Esophagus (tissue), 2 donors: ENCODE measurements around the gene RPS26. TPM values are rescaled to one million over a fixed set of nuclear protein-coding genes. Genes with fewer than 3 reads are reported as not detected.
"Not testable (repeated sequence)": the region's sequence is repeated elsewhere in the genome, so short reads cannot be mapped to it uniquely, and the experiment has no call there.

Experiments
- H3K27ac ChIP-seq, 2 donors: one replicate each; pipeline ENCODE4 v1.5.1; 2013; ENCODE audit warnings: low read depth in 2 of 2, mild to moderate bottlenecking in 2 of 2, inconsistent platforms in 1 of 2, low read length in 1 of 2, moderate library complexity in 1 of 2
- H3K27me3 ChIP-seq, 2 donors: one replicate each; pipeline ENCODE4 v1.6.1; 2013; ENCODE audit warnings: low read length in 2 of 2, control low read depth in 1 of 2, mild to moderate bottlenecking in 1 of 2; ENCODE audit not compliant: insufficient read depth in 2 of 2, control insufficient read depth in 1 of 2
- H3K36me3 ChIP-seq, 2 donors: one replicate each; pipeline ENCODE4 v1.6.1; 2013; ENCODE audit warnings: low read length in 1 of 2; ENCODE audit not compliant: control insufficient read depth in 2 of 2, insufficient read depth in 2 of 2
- H3K4me1 ChIP-seq, 2 donors: one replicate each; pipeline ENCODE4 v1.6.1; 2013; ENCODE audit warnings: low read length in 1 of 2; ENCODE audit not compliant: control insufficient read depth in 2 of 2, insufficient read depth in 2 of 2
- H3K4me3 ChIP-seq, 2 donors: one replicate each; pipeline ENCODE4 v1.5.1; 2013; ENCODE audit warnings: low read length in 2 of 2, mild to moderate bottlenecking in 2 of 2, low read depth in 1 of 2, moderate library complexity in 1 of 2
- H3K9me3 ChIP-seq, 2 donors: one replicate each; pipeline ENCODE4 v1.6.1; 2013; ENCODE audit warnings: mild to moderate bottlenecking in 2 of 2, low read depth in 1 of 2, low read length in 1 of 2, moderate library complexity in 1 of 2; ENCODE audit not compliant: control insufficient read depth in 2 of 2, insufficient read depth in 1 of 2
- WGBS, 2 donors: extraction: QIAGEN DNeasy Blood & Tissue Kit; methylation state at CpG; one replicate each; pipeline ENCODE4 v1.1.7; 2013; 5-methylcytosine and 5-hydroxymethylcytosine counted together
- polyA plus RNA-seq, 2 donors: library from polyadenylated mRNA; stranded (reverse); fragments of 200-250 nt; gene quantifications; one replicate each; pipeline ENCODE4 v1.2.3, GENCODE V29; 2013
- donor health status: healthy with polysubstance abuse.
- donor health status: Bipolar disorder and iron deficiency.

Gene RPS26
- 100 to 1,000 TPM; 899 to 941 TPM for polyA plus RNA-seq

DNA sequence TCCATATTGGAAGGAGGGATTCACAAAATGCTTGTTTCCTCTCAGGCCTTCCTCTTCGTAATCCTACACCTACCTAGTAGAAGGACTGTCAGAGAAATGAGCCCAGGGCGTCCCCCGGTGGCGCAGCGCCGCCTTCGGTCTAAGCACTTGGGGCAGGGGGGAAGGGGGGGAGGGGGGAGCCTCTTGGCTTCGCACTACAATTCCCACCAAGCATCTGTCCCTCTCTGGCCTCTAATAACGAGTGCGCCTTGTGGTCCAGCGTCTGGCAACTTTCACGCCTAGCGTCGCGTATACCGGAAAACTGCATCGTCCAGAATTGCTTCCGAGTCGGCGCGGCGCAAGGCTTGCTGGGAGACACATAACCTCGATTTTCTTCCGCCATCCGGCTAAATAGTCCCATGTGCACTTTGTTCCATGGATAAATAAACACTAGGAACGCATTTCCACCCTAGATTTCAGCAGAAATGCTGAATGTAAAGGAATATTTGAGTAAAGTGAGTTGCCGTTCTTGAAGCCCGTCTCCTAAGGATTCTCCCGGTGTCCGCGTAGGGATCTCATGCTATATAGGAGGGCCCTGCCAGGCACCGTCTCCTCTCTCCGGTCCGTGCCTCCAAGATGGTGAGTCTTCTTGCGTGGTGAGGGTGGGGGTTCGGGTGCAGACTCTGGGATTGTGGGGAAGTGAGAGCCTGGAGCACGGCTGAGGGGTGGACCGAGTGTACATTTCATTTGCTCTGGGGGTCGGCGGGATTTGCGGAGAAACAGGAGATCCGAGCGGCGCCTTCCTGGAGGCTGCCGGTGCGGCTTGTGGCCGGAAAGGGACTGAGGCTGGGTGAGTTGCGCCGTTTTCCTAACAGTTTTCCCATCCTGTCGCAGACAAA is at the start of gene RPS26:
Gene RPS26 (plus strand): TSS at position 367 of the 878 bp plus-strand sequence. CDS start 249 bp downstream, at position 616.
- Histone ChIP-seq H3K9me3 (no peaks in the 10 kb centered on the region), H3K4me3 (peak within 1 kb of the TSS; percentile 93 to 97), H3K27me3 (no peaks in the 10 kb centered on the region), H3K27ac (peak within 1 kb of the TSS; percentile 79 to 94), H3K4me1 (peaks cover 0 to 2% of the 10 kb centered on the region in 2 donors), H3K36me3 (peaks cover 5 to 6% of the 10 kb centered on the region in 2 donors)
- 0% methylated on average over 49 to 50 of the region's 50 CpGs for WGBS, 2 donors

DNA sequence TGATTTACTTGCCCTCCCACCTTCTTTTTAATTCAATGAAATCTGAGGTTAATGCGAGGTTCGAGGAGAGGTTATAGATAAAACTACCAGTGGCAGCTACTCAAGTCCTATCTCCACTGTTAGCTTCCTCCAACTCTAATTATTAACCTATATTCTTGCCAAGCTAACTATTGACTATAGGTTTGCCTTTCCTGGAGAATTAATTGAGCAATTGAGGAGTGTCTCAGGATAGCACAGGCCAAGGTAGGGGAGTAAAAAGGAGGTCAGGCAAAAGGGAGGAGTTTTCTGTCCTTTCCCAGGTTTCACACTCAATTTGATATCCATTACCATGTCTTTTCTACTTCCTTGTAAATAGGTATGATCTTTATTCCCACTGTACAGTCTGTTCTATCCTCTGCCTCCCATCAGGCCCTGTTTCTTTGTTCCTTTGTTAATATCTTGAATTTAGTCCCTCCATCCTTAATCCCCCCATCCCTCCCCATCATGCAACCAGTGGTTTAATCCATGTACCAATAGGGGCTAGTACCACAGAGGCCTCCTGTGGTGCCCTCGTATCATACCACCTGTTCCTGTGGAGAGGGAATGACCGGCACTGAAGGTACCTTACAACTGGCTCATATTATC is 48.4 kb upstream of the RPS26 start:
- Histone ChIP-seq H3K9me3 (no peaks in the 10 kb centered on the region), H3K27ac (peak overlapping the region in 1 of 2 donors; percentile 11), H3K4me1 (peaks cover under 1 to 7% of the 10 kb centered on the region in 2 donors), H3K36me3 (peaks cover 23 to 39% of the 10 kb centered on the region in 2 donors), H3K27me3 (no peaks in the 10 kb centered on the region), H3K4me3 (no peak overlapping the region)
- WGBS, 2 donors: 80 to 89% methylated on average over 4 of the region's 4 CpGs

DNA sequence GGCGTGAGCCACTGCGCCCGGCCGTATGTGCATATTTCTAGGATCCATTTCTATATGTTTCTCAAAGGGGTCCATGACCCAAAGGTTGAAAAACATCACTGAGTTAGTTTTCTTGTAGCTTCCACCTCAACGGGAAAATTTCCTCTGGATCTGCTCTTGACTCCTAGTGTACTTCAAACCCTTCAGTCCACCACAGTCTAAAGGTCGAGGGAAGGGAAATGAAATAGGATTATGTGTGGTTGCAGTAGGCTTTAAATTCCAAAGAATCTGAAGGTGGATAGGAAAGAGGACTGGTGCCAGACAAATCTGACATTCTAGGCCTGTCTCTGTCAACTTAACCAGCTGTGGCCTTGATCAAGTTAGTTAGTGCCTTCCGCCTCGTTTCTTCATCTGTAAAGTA is 46.4 kb upstream of the RPS26 start:
- no peaks in the 10 kb centered on the region for H3K27me3 ChIP-seq
- H3K4me3 ChIP-seq: no peak overlapping the region
- H3K4me1 ChIP-seq: peaks cover 2 to 8% of the 10 kb centered on the region in 2 donors
- no peaks in the 10 kb centered on the region for H3K9me3 ChIP-seq
- WGBS, 2 donors: 76 to 78% methylated on average over 8 of the region's 8 CpGs
- H3K27ac ChIP-seq: no peak overlapping the region
- H3K36me3 ChIP-seq: peaks cover 19 to 31% of the 10 kb centered on the region in 2 donors

DNA sequence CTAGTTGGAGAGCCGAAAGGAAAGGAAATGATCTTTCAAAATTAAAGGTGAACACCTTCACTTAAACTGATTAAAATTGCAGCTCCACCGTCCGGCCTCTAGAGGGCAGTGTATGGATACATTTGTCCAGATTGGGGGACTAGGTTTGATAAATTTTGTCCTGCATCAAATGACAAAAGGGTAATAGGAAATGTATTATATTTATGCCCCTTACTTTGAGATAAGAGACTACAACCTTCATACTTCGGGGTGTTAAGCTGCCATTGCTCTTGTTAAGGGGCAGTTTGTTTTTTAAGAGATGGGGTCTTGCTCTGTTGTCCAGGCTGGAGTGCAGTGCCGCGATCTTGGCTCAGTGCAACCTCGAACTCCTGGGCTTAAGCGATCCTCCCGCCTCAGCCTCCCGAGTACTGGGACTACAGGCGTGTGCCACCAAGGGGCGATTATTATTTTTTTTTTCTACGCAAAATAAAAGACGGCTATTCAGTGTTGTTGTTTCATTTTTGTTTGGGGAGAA is 45.5 kb upstream of the RPS26 start:
- Histone ChIP-seq H3K27ac (peak overlapping the region; percentile 68 to 92), H3K9me3 (no peaks in the 10 kb centered on the region), H3K36me3 (peaks cover 13 to 23% of the 10 kb centered on the region in 2 donors), H3K4me3 (peak overlapping the region in 1 of 2 donors; percentile 70), H3K4me1 (peaks cover 2 to 8% of the 10 kb centered on the region in 2 donors), H3K27me3 (no peaks in the 10 kb centered on the region)
- WGBS, 2 donors: 23 to 25% methylated on average over 14 of the region's 14 CpGs

DNA sequence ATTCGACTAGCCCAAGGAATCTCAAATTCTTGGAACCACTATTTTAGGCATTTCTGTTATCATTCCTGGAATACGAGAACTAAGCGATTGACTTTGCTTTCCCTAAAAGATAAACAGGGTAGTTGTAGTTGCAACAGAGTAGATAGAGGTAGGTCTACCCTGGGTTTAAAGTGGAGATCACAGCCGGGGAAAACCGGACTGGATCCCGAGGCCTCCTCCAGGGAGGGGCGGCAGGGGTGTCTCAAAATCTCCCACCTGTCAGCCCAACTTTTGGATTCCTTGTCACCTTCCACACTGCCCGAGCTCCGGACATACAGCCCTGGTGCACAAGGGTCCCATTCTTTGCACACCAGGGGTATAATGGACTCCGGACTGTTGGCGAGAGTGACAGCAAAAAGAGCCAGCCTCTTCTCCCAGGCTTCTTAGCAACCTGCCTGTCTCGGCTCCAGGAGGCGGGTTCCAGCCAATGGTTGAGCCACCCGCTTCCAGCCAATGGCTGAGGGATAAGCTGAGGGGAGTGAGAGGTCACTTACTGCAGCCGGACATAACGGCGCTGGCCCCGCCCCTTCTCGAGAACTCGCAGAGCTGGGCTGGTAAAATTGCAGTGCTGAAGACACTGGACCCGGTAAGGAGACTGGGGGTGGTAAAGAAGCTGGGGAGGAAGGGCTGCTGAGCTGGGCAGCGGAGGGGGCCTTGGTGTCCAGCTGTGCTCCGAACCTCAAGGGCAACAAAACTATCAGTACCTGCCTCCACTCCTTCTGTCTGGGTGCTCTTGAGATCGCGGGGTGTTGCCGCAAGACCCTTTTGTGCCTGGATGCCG is 44.8 kb upstream of the RPS26 start, which contains the start of gene SUOX:
Gene SUOX (plus strand): TSS at position 562 of the 820 bp plus-strand sequence. CDS start 4,946 bp downstream, outside the sequence.
- H3K27me3 ChIP-seq: no peaks in the 10 kb centered on the region
- WGBS, 2 donors: 4% methylated on average over 27 of the region's 27 CpGs
- peak within 1 kb of the TSS; percentile 68 to 92 for H3K27ac ChIP-seq
- H3K4me3 ChIP-seq: peak within 1 kb of the TSS; percentile 65 to 70
- H3K4me1 ChIP-seq: peaks cover 2 to 8% of the 10 kb centered on the region in 2 donors
- H3K9me3 ChIP-seq: no peaks in the 10 kb centered on the region
- H3K36me3 ChIP-seq: peaks cover 13 to 19% of the 10 kb centered on the region in 2 donors

DNA sequence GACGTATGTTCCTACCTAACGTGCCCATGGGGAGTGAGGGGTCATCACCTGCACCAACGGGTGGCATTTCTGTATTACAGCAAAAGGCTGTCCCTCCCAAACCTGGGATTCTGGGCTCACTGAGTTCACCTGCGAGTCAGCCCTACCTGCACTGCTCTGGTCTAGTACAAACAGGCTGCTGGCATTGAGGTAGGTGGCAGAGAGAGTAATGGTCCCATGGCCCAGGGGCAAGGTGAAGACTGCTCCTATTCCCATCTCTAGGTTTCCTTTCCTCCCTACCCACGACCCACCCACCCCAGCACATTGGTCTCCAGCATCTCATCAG is 44.2 kb upstream of the RPS26 start:
- 4 to 6% methylated on average over 5 of the region's 5 CpGs for WGBS, 2 donors
- H3K27ac ChIP-seq: peak overlapping the region; percentile 61 to 92
- H3K4me3 ChIP-seq: peak overlapping the region; percentile 65 to 70
- H3K36me3 ChIP-seq: peaks cover 12 to 17% of the 10 kb centered on the region in 2 donors
- peaks cover 2 to 8% of the 10 kb centered on the region in 2 donors for H3K4me1 ChIP-seq
- no peaks in the 10 kb centered on the region for H3K27me3 ChIP-seq
- no peaks in the 10 kb centered on the region for H3K9me3 ChIP-seq

DNA sequence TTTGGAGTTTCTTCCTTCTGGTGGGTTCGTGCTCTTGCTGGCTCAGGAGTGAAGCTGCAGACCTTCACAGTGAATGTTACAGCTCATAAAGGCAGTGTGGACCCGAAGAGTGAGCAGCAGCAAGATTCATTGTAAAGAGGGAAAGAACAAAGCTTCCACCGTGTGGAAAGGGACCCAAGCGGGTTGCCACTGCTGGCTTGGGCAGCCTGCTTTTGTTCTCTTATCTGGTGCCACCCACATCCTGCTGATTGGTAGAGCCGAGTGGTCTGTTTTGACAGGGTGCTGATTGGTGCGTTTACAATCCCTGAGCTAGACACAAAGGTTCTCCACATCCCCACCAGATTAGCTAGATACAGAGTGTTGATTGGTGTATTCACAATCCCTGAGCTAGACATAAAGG is 42.2 kb upstream of the RPS26 start:
- H3K4me3 ChIP-seq, H3K9me3 ChIP-seq, H3K27ac ChIP-seq, H3K27me3 ChIP-seq: not testable (repeated sequence)
- Histone ChIP-seq H3K4me1 (peaks cover 2 to 10% of the 10 kb centered on the region in 2 donors), H3K36me3 (peaks cover 0 to 19% of the 10 kb centered on the region in 2 donors)
- 74 to 78% methylated on average over 6 of the region's 6 CpGs for WGBS, 2 donors

DNA sequence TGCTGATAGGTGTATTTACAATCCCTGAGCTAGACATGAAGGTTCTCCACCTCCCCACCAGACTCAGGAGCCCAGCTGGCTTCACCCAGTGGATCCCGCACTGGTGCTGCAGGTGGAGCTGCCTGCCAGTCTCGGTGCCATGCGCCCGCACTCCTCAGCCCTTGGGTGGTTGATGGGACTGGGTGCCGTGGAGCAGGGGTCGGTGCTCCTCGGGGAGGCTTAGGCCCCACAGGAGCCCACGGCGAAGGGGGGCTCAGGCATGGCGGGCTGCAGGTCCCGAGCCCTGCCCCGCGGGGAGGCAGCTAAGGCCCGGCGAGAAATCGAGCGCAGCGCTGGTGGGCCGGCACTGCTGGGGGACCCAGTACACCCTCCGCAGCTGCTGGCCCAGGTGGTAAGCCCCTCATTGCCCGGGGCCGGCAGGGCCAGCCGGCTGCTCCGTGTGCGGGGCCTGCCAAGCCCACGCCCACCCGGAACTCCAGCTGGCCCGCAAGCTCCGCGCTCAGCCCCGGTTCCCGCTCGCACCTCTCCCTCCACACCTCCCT is 41.6 kb upstream of the RPS26 start:
- 89 to 95% methylated on average over 25 to 33 of the region's 33 CpGs for WGBS, 2 donors
- H3K27me3 ChIP-seq, H3K4me3 ChIP-seq, H3K27ac ChIP-seq, H3K9me3 ChIP-seq: not testable (repeated sequence)
- peaks cover 0 to 19% of the 10 kb centered on the region in 2 donors for H3K36me3 ChIP-seq
- H3K4me1 ChIP-seq: peaks cover 2 to 10% of the 10 kb centered on the region in 2 donors
